ENCODE results near the gene ILDR2. TPM values are rescaled to one million over a fixed set of nuclear protein-coding genes. Genes with fewer than 3 reads are reported as not detected.

ILDR2 gene
- total RNA-seq, 1 donor from 2014 or later: 1.6 TPM

DNA sequence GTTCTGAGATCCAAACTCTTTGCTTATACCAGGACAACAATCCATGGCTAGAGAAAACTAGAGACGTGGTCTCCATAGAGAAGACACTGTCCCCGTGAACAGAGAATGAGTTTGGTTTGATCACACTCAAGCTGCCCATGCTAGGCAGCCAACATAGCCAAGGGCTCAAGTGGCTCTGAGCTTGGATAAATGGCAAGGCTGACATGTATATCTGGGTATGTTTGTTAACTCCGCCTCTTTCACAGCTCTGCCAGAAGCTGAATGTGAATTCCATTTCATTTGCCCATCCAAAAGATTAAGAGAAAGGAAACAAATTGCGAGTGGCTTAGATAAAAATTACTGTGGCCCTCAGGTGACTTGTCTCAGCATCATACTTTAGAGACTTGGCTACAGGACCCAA is 38.0 kb downstream of the ILDR2 start:
- DNase-seq (no peak), ATAC-seq (peak; percentile 95)
- intact Hi-C loops (cut with micrococcal nuclease): no loop called here

GRCh38 chr1:166933633-166934032 is 41.7 kb downstream of the ILDR2 start:
- intact Hi-C loops (cut with micrococcal nuclease): no loop called here
- no peak for DNase-seq
- no peak for ATAC-seq

GRCh38 chr1:166933140-166933539 is 42.2 kb downstream of the ILDR2 start:
- intact Hi-C loops (cut with micrococcal nuclease): no loop called here
- no peak for ATAC-seq
- no peak for DNase-seq

DNA sequence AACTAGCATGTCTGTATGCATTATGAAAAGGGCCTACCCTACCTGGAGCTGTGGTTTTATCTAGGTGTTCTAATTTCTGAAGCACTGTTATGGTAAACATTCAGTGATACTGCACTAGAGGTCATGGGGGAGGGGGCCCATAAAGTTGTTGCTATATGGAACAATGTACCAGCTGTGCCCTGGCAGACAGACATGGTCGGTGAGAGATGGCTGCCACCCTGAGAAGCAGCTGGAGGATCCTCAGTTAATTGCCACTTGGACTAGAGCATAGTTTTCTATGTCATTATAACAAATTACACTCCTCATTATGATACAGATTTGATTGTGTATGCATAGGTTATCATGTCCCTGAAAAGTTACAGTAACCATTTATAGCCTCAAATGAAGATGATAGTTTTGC is 45.4 kb downstream of the ILDR2 start:
- no peak for ATAC-seq
- DNase-seq: no peak
- intact Hi-C loops (cut with micrococcal nuclease): no loop called here

GRCh38 chr1:166927701-166928100 is 47.6 kb downstream of the ILDR2 start:
- DNase-seq (no peak), ATAC-seq (no peak)
- intact Hi-C loops (cut with micrococcal nuclease): no loop called here

DNA sequence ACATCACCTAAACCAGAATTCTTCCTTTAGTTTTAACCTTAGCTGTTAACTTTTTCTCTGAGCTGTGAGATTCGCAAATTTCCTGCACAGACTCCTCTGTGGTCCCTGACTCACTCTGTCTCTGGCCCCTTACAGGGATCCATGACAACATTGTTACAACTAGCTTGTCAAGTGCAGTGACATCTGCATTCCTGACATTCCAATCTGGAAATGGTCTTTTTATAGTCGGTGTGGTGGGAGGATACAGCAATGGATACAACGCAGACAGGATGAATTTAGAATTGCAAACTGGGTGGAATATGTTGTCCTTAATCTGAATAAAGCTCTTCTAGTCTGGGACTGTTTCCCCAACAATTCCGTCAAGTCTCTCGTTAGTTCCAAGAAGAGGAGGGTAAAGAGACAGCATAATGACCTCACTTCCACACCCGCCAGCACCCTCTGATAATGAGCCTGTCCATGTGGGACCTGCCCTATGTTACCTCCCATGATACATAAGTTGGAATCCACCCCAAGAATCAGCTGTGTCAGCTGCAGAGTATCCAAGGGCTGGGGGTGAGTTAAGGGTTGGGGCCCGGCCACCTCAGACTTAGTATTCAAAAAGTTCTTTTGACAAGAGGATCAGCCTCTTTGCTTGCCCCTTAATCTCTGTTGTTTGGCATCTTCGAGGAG is 49.4 kb downstream of the ILDR2 start:
- intact Hi-C loops (cut with micrococcal nuclease): no loop called here
- ATAC-seq: peak; percentile 81
- DNase-seq: no peak

DNA sequence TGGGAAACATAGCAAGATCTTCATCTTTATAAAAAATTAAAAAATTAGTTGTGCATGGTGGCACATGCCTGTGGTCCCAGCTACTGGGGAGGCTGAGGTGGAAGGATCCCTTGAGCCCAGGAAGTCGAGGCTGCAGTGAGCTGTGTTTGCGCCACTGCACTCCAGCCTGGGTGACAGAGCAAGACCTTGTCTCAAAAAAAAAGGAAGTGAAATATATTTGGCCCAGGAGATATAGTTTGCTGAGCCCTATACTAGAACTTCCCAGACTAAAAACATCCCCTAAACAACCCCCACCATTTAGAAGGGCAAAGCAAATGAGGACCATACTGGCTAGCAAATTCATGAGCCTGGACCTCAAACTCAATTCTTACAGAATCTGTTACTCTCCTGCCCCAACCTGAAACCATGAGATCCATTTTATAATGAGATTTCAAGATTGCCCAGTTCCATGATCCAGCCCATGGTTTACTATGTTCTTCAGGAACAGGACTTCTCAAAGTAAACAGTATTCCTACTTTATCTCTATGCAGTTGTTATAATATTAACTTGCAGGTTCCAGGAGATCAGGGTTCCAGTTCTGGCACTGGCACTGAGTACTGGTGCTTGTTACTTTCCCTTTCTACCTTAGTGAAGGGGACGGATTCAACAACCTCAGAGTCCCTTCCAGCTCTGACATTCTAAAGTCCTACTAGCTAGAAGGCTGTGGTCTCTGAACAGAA is 50.4 kb downstream of the ILDR2 start:
- DNase-seq (no peak), ATAC-seq (no peak)
- intact Hi-C loops (cut with micrococcal nuclease): no loop called here

- ATAC-seq (peak; percentile 79), DNase-seq (peak; percentile 50)
- intact Hi-C loops (cut with micrococcal nuclease): no loop called here
Observed at GRCh38 chr1:166920561-166921475, 54.5 kb downstream of the ILDR2 start.

GRCh38 chr1:166918956-166919316 is 56.4 kb downstream of the ILDR2 start:
- intact Hi-C loops (cut with micrococcal nuclease): no loop called here
- no peak for DNase-seq
- no peak for ATAC-seq

DNA sequence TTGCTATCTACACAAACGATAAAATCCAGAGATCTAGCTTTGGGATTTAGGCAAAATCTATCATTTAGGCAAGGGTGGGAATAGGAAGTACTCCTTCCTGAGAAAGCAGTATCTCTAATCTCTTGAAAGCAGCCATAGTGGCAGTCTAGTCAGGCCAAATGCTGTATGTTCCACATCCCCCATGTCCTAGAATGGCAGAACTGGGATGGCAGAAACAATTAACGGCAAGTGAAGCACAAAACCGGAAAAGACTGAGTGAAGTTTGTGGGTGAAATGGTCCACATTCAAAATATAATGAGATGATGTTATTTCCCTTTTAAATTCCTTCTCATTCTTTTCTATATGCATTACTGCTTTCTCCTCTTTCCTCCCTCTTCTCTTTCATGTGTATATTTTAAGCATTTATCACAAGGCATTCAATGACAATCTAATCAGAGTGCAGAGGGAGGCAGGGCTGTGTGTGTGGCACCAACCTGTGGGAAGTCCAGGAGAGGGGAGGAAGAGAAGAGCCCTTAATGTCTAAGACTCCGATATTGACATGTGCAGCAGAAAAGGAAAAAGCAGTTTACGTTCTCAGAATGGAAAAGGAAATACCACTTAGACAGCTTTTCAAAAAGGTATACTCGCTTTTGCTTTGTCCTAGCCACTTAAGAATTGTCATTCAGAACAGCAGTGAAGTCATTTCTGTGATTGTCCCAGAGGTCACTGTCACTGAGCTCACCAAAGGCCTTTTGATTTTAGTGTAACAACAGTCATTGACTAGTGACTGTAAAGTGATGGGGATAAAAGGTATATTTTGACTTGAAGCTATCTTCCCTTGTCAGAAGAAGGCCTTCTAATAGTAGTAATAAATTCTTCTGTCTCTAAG is 57.0 kb downstream of the ILDR2 start:
- no peak for DNase-seq
- no peak for ATAC-seq
- intact Hi-C loops (cut with micrococcal nuclease): no loop called here

DNA sequence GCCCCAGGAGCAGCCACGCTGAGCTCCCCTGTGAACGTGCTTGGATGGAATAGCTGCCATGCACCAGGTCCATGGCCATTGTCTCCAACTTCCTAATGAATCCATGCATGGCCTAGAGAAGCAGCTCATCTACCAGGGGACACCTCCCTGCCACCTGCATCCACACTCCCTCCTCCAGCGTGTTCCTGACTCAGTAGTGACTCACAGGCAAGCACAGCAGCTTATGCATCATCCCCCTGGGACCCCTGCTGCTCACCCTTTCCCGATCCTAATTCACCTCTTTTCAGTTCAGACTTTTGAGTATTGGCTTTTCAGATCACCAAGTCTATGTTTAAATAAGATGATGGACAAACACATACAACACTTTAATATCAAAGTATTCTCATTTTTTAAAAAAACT is 59.4 kb downstream of the ILDR2 start:
- DNase-seq: no peak
- intact Hi-C loops (cut with micrococcal nuclease): no loop called here
- ATAC-seq: no peak

DNA sequence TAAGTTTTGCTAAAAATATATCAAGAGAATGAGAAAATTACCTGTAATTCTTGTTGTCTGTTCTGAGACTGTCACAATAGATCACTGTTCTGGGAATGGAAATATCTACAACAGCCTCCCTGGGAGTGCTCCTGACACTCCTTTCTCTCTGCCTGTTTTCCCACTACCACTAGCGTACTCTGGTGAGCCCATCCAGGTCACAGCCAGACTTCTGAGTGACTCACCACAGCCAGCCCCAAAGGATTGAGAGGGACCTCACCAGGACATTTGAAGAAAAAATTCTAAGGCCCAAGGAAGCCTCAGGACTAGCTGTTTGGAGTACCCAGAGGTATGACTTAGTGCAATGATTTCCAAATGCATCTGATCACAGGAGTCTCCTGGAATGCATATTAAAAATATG is 60.3 kb downstream of the ILDR2 start:
- intact Hi-C loops (cut with micrococcal nuclease): no loop called here
- ATAC-seq (no peak), DNase-seq (no peak)

- DNase-seq (no peak), ATAC-seq (no peak)
- intact Hi-C loops (cut with micrococcal nuclease): loop anchor here (5.0 kb wide), 1 partner anchor 143 kb away; no protein-coding TSS in a partner anchor
Observed at GRCh38 chr1:166914111-166914510, 61.2 kb downstream of the ILDR2 start.

DNA sequence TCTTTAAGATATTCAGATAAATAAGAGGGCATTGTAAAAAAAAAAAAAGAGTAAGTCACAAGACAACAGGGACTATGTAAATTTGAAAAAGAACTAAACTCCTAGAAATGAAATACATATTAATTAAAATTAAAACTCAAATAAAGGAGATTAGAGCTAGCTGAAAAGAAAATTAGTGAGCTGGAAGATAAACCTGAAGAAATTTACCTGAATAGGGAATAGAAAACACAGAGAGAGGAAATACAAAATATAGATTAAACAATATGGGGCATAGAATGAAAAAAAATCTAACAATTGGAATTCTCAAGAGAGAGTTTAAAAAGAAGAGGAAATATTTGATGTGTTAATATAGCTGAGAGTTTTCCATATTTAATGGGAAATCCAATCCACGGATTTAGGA is 63.7 kb downstream of the ILDR2 start:
- intact Hi-C loops (cut with micrococcal nuclease): loop anchor here (5.0 kb wide), 1 partner anchor 146 kb away; no protein-coding TSS in a partner anchor
- ATAC-seq (no peak), DNase-seq (no peak)

GRCh38 chr1:166910396-166910994 is 64.8 kb downstream of the ILDR2 start:
- ATAC-seq: peak; percentile 93
- intact Hi-C loops (cut with micrococcal nuclease): loop anchor here (5.0 kb wide), 1 partner anchor 147 kb away; no protein-coding TSS in a partner anchor
- DNase-seq: peak; percentile 38

GRCh38 chr1:166908942-166909341 is 66.4 kb downstream of the ILDR2 start:
- DNase-seq (no peak), ATAC-seq (no peak)
- intact Hi-C loops (cut with micrococcal nuclease): no loop called here

- no peak for DNase-seq
Observed at GRCh38 chr1:166907763-166908162, 67.6 kb downstream of the ILDR2 start.

GRCh38 chr1:166907051-166907450 is 68.3 kb downstream of the ILDR2 start:
- ATAC-seq: no peak
- intact Hi-C loops (cut with micrococcal nuclease): no loop called here

More at GRCh38 chr1:166907763-166908162, 67.6 kb downstream of the ILDR2 start:
- intact Hi-C loops (cut with micrococcal nuclease): no loop called here
- ATAC-seq: no peak

DNA sequence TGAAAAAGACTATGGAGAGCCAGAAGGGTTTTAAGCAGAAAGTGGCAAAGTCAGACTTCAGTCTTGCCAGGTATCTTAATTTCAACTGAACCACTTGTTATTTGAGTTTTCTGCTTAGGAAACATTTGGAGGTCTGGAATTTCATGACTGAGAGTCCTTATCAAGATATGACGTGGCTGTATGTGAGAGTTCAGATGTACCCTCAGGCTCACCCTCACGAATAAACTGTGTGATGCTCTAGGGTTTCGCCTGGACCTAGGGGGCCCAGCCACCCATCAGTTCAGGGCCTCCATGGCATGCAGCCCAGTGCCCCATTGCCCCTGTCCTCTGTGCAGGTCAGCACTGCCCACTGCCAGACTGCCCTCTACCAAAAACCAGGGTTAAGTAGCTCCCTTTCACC is 68.7 kb downstream of the ILDR2 start:
- DNase-seq (no peak), ATAC-seq (no peak)
- intact Hi-C loops (cut with micrococcal nuclease): no loop called here

More at GRCh38 chr1:166907051-166907450, 68.3 kb downstream of the ILDR2 start:
- DNase-seq: no peak

Data from left ventricle myocardium superior (tissue), 1 donor.